NCI-H2227 (cell line): ENCODE data around the gene MIPEP.

ENCODE experiments used
- DNase-seq: peaks from one replicate; lab custom pipeline; 2025; ENCODE audit not compliant: unreplicated experiment; lab: John Stamatoyannopoulos, UW

MIPEP gene

DNA sequence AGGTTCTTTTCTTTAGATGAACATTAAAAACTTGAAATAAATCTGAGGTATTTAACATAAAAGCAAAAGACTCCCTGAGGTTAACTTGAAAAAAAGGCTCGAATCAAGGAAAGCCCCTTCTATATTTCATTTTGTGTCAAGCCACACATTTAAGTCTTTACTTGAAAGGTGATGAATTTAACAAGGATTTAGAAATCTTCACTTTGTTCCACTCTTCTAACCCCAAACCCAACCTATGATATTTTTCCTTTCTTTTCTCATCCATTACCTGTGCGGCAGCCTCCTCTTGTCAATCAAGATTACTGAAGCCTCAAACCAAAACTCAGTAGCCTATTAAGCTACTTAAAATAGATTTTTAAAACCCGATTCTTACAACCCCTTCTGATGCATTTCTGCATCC is 33.8 kb downstream of the MIPEP start:
- DNase-seq: no peak

DNA sequence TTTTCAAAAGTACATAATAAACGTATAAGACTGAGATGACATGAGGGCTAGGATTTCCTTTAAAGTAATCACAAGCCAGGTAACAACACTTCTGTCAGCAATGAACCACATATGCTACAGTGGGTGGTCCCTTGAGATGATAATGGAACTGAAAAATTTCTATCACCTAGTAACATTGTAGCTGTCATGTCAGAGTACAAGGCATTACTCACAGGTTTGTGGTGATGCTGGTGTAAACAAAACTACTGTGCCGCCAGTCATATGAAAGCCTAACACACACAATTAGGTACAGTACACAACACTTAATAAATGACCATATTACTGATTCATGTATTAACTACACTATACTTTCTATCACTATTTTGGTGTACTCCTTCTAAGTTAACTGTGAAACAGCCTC is 36.8 kb downstream of the MIPEP start:
- DNase-seq: no peak

DNA sequence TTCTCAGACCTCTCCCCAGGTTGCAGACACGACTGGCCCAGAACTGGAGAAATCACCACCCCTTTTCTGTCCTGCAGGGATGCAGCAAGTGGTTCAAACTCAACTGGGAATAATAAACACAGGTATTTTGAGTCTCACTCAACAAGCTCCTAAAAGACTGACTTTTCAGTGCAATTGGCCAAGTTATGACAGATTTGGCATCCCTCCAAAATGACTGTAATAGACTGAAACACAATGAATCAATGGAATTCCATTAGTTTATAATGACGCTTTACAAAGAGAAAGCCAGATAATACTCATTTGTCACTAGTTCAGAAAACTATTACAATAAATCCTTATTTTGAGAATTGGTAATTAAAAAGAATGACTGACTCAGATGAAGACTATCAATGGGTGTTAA is 38.1 kb downstream of the MIPEP start:
- no peak for DNase-seq

- DNase-seq: no peak
Measured at GRCh38 chr13:23850134-23850533, 39.1 kb downstream of the MIPEP start.

GRCh38 chr13:23849670-23850069 is 39.5 kb downstream of the MIPEP start:
- no peak for DNase-seq

DNA sequence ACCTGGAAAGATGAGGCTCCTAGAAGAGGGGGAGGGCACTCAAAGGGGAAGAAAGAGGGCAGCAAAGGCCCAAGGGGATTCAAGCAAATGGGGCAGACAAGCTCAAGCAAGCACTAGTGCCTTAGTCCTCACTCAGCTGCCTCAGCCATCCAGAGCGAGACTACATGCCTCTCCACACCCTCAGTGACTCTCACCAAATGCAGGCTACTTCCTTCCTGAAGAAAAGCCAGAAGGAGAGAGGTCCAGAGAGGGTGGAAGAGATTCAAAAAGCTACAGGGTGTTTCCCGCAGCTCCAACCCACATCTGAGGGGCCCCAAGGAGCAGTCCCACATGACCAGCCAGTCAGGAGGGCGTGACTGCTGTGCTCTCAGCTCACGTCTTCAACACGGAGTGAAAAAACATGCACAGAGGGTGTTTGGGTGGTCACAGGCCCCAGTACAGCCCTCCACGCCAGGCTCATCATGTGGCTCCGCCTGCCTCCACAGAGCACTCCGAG is 40.5 kb downstream of the MIPEP start:
- no peak for DNase-seq

- no peak for DNase-seq
Measured at GRCh38 chr13:23848019-23848418, 41.2 kb downstream of the MIPEP start.

- no peak for DNase-seq
Measured at GRCh38 chr13:23847497-23847896, 41.7 kb downstream of the MIPEP start.

DNA sequence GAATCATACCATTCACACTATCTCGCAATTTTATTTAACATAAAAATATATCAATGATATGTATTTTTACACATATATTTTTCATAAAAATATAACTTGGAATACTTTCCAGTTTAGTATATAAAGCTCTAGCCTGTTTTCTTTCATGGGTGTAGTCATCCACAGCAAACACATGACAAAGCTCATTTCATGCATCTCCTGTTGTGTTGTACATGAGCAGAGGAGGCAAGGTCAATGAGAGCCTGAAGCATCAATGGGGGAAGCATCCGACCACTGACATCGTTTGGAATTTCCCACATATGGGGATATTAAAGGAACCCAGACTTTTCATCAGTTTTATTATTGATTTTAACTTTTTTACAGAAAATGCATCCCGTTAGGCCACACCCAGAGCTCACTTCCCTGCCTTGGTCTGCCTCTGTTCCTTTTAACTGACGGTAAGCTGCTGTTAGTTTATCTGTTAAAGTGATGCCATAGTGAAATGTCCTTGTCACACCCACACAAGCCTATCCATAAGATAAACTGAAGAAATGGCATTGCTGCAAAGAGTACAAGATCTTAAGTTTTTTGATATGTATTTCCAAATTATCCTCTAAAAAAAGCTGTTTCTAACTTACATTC is 44.0 kb downstream of the MIPEP start:
- no peak for DNase-seq

- no peak for DNase-seq
Measured at GRCh38 chr13:23844132-23844531, 45.1 kb downstream of the MIPEP start.

DNA sequence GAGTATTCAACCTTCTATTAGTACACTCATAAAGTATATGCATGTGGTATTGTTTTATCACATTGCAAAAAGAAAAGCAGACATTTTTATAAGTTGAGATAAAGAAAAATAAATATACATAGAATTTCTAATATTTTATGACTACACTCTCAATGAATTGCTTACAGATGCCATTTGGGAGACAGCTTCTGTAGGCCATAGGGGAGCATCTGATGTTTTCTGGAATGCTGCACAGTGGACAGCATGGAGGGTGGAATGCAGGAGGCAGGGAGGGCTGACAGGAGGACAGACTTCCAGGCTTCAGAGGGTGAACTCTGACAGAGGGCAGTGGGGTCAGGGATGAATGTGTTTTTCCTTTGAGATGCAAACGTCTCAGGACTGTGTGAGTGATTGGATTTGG is 45.8 kb downstream of the MIPEP start:
- DNase-seq: no peak

DNA sequence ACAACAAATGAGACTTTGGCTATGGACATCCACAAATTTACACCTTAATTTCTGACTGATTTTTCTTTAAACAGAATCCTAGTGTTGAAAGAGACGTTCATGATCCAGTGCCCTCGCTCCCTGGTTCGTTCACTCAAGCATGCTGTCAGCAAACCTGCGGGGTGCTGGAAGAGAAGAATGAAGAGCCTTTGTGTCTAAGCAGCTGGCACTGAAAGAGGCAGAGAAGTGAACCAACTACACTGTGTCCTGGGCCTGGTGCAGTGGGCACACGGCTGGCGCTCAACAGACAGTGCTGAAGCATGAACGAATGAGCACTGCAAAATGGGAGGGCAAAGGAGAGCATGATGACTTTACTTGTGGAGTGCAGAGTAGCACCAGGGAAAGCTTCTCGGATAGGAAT is 46.8 kb downstream of the MIPEP start:
- no peak for DNase-seq

GRCh38 chr13:23833733-23834611 is 55.2 kb downstream of the MIPEP start:
- no peak for DNase-seq

DNA sequence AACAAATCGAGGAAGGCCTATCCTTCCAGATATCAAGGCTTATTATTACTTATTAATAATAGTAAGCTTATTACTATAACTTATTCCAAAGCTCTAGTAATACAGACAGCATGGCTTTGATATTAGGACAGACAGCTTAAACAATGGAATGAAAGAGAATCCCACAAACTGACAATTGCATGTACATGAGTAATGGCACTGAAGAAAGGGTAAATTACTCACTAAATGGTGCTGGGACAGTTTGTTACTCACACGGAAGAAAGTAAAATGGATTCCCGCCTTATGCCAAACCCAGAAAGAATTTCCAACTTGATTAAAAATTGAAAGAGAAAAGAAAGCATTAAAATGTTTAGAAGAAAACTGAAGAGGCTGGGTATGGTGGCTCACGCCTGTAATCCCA is 60.3 kb downstream of the MIPEP start:
- no peak for DNase-seq

- DNase-seq: no peak
Measured at GRCh38 chr13:23828086-23828485, 61.1 kb downstream of the MIPEP start.

DNA sequence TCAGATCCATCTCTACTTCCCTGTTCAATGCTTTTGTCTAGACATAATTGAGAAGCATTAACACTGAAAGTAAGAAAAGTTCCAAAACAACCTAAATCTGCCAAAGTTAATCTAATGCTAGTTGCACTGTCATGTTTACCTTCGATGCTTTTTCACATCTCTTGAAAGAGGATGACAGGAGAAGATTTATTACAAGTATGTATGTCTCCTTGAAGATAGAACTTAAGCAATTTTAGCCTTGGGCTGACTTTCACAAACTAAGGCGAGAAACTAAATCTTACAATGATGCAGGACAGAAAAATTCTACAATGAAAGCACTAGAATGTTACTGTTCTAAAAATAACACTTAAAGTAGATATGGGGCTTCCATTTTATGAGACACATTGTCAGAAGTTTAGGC is 64.0 kb downstream of the MIPEP start:
- no peak for DNase-seq

DNA sequence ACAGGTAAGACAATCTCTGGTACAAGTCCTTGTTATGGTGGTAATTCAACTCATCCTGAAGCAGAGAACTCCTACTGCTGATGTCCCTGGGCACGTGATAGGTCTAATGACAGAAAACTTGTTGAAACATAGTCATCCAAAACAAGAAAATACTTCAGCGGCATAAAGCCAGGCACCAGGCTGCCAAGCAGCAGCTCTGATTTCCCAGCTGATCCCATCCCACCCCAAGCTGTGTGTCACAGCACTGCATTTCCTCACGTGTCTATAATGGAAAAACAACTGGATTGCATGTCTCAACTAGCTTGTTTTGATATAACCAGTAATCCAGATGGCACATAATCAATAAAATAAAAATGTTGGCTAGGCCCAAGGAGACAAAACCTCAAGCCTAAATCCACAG is 64.8 kb downstream of the MIPEP start:
- DNase-seq: no peak

DNA sequence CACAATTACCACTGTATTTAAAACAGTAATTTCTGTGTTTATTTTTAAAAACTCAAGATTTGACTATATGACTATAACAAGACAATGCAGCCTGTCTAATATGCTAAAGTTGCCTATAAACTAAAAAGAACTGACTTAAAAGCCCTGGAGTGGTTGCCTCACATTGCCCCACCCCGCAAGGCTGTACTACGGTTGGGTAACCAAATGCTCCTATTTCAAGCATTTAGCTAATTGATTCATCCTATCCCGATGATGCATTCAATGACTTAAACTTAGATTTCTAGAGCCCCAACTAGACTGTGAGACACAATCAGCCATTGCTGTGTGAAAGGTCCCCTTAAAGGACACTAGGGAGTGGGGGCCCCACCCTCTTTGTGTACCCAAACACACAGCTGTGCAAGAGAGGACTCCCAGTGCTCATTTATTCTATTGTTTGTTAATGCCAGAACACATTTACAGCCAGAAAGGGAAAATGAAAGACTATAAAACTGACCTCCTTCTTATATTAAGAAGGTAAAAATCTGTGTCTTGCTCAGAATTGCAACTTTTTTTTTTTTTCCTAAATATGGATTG is 66.9 kb downstream of the MIPEP start:
- no peak for DNase-seq

DNA sequence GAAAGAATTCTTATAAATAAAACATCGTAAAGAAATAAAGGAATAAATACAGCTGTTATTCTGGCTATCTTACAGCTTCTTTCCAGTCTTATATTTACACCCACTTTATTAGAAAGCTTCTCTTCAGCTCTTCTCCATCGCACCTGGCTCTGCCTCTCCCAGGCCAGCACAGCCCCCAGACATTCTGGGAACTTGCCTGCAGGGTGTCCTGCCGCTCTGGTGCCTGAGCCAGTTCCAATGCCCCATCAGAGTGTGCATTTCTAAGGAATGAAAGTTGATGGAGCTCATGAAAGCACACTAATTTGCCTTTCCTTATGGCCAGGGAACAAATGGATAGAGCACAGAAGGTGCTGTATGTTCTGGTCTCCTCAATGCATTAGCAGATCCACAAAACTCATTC is 68.7 kb downstream of the MIPEP start:
- no peak for DNase-seq

DNA sequence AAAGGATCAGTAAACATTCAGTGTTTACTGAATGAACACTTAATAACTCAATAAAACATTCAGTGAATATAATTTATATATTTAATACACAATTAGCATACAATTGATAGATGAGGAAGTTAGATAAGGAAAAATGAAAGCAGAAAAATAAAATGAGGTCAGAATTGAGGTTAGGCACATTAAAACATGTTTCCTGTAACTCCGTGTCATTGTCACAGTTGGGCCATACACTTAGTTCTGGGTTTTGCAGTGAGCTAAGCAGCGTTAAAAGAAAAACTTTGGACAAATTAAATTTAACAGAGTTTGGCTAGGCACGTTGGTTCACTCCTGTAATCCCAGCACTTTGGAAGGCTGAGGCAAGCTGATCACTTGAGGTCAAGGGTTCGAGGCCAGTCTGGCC is 71.4 kb downstream of the MIPEP start:
- no peak for DNase-seq

DNA sequence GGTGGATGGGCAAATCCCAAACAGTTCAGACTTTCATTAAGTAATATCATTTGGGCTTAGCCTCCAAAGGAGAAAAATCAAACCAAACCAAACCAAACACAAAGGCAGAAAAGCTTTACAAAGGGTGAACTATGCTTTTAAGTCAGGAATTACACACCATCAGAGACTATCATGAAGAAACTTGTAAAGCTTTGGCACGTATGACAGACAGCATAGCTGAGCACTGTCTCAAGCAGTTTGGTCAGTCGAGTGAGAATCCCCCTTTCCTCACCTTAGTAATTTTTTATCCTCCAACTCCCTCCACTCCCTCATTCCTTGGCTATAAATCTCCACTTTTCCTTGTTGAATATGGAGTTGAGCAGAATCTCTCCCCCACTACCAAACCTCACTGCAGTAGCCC is 72.1 kb downstream of the MIPEP start:
- no peak for DNase-seq

DNA sequence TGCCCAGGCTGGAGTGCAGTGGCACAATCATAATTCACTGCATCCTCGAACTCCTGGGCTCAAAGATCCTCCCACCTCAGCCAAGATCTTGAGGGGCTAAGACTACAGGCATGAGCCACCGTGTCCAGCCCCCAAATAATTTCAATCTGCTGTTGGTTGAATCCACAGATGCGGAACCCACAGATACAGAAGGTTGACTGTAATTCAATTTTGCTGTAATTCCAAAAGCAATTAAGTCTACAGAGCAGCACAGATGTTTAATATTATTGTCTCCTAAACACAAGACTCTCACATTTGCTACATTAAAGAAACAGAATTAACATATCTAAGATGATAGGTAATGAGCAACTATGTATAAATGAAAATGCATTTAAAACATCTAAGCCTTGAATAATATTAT is 75.6 kb downstream of the MIPEP start:
- no peak for DNase-seq
